HuH-7.5 (cell line): Measurements from ENCODE around the gene BAG5.
A peak's percentile ranks its signal among the peaks of the same experiment; 100 is the strongest.

Experiments used
- DNase-seq: peaks from one replicate; pipeline ENCODE4 v3.0.0; 2011; ENCODE audit warnings: low spot score

BAG5 gene

DNA sequence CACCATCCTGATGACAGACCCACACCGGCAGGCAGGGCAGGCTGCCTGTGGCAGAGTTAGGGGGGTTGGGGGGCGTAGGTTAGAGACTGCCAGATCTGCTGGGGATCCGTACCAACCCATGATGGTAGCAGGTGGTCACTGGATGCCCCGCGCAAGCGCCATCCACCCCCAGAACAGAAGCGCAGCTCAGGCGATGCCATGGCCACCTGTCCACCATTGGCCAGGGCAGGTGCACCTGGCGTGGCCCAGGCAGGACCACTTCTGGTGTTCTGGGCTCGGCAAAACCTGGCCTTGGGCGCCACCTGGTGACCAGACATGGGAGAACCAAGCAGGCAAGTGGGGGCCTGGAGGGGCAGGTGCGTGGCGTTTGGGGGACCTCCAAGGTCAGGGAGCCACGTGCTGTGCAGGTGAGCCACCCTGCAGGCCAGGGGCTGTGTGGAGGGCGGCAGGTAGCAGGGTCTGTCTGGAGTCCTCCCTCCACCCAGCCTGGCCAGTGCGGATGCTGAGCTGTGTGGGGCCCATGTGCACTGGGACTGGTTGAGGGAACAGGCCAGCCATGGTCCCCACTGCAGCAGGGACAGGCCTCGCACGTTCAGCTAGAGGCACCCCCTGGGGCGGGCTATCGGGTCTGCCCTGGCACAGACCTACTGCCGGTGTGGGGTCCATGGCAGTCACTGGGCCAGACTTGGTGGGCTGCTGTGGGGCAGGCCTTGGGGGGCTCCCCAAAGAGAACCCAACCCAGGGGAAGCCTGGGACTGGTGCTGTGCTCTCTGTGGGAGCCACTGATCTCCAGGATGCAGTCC lies 15.6 kb downstream of the BAG5 start:
- DNase-seq: peak; percentile 91

- no peak for DNase-seq
Observed at GRCh38 chr14:103545915-103546651, 16.4 kb downstream of the BAG5 start.

DNA sequence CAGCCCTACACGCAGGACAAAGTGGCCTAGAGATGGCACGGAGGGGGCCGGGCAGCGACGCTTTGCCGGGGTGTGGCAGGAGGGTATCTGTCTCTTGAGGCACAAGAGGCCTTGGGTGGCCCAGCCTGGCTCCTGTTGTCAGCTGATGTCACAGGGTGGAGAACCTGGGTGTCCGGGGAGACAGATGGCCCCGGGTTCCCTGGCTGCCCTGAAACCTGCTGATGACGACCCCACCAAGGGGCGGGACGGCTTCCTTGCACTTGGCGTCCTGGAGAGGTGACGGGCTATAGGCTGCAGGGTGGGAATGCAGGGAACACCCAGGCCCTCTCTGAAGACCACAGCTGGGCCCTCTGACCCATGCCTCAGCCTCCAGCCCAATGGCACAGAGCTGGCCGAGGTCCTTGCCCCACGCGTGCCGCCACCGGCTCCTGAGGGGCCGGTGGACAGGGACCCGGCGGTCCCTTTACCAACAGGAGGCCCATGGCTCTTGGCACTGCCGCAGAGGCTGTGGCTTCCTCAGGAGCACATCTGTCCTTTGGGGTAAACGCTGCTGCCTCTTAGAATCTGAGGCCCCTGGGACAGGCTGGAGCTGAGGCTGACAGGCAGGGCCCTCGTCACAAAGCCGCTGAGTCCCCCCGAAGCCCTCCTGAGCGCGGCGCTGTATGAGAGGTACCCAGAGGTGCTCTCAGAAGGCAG lies 17.1 kb downstream of the BAG5 start:
- DNase-seq: no peak

GRCh38 chr14:103544388-103545218 lies 17.9 kb downstream of the BAG5 start:
- no peak for DNase-seq

GRCh38 chr14:103543721-103544387 lies 18.6 kb downstream of the BAG5 start:
- DNase-seq: no peak

GRCh38 chr14:103543140-103543539 lies 19.3 kb downstream of the BAG5 start:
- no peak for DNase-seq

- no peak for DNase-seq
Observed at GRCh38 chr14:103542605-103543088, 19.8 kb downstream of the BAG5 start.

GRCh38 chr14:103541709-103542604 lies 20.5 kb downstream of the BAG5 start:
- no peak for DNase-seq

DNA sequence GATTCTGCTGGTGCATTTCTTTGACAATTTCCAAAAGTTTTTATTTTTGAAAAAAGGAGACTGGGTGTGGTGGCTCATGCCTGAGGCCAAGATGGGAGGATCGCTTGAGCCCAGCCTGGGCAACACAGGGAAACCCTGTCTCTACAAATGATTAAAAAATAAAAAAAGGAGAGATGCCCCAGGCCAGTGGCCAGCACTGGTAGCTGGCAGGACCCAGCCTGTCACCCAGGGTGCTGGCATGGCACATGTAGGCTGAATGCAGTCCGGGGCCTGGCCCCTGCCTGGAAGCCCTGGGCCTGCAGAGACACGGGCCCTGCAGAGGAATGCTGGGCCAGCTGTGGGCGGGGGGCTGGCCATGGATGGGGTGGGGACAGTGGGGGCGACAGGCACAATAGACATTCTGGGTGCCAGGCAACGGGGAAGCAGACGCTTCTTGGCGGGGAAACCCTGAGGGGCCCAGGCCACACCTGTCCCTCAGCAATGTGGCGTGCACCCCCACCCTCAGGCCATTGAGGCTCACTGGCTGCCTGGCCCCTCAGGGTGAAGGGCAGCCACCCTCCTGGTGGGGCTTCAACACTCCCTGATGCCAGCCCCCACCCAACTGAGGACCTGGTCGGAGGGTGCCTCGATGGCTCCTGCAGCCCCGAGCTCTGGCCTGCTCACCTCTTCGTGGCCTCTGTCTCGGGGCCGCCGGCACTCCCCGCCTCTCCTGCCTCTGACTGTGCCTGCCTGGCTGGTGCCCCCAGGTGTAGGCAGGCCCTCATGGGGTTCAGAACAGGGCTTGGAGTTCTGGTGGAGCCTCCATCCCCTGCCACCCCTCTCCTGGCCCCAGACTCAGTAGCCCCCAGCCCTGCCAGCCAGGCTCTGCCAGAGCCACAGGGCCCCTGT lies 21.4 kb downstream of the BAG5 start:
- no peak for DNase-seq

DNA sequence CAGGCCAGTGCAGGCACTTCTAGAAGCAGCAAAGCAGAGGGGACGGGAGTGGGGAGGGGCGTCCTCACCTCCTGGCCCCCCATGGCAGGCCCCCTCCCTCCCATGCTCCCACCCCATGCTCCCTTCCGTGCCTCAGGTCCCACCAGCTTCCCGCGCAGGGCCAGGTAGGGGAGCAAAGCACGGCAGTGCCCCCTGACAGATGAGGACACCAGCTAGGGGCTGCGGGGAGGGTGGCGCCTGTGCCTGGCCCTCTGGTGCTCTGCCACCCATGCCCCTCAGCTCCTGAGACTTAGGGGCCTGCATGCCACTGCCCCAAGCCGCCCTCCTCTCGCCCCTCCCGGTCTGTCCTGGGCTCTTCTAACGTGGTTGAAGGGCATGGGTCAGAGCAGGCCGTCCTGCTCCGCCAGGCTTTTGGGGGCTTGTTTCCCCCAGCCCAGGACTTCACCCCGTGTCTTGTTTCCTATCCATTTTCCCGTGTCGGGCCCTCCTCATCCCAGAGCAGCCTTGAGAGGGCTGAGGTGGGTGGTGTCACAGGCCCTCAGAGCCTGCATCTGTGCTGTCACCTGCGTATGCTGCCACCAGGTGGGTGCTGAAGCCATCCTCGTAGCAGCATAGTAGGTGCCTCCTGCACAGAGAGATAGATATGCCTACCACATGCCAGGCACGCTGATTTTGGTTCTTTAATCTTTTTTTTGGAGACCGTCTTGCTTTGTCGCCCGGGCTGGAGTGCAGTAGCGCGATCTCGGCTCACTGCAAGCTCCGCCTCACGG lies 23.2 kb downstream of the BAG5 start:
- DNase-seq: no peak

DNA sequence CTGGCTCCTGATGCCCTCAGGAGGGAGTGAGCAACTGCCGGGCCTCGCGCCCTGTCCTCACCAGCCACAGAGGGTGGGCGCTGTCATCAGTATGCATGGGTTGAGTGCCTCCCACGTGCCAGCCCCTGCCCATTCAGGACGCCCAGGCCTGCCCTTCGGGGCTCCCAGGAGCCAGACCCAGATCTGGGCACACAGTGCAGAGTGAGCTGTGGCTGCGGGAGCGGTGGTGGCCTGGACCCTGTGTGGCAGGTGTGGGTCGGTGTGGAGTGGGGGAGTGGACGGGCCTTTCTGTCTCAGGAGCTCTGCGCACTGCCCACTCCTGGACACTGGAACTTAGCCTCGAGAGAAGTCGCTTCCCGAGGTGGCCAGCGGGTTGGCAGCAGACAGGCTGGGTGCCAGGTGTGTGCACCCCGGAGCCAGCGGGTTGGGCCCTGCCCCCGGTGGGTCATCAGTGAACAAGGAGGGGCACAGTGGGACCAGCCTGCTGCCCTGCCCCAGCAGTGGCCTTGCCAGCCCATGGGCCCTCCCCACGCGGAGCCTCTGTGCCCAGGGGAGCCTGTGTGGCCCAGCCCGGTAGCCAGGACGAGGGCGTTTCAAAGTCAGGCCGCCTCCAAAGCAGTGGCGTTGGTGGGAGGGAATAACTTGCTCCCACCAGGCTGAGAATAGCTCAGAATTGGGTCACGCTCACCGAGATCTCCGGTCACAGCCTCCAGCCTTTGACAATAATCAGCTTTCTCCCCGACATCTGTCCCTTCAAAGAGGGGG lies 24.0 kb downstream of the BAG5 start:
- no peak for DNase-seq

DNA sequence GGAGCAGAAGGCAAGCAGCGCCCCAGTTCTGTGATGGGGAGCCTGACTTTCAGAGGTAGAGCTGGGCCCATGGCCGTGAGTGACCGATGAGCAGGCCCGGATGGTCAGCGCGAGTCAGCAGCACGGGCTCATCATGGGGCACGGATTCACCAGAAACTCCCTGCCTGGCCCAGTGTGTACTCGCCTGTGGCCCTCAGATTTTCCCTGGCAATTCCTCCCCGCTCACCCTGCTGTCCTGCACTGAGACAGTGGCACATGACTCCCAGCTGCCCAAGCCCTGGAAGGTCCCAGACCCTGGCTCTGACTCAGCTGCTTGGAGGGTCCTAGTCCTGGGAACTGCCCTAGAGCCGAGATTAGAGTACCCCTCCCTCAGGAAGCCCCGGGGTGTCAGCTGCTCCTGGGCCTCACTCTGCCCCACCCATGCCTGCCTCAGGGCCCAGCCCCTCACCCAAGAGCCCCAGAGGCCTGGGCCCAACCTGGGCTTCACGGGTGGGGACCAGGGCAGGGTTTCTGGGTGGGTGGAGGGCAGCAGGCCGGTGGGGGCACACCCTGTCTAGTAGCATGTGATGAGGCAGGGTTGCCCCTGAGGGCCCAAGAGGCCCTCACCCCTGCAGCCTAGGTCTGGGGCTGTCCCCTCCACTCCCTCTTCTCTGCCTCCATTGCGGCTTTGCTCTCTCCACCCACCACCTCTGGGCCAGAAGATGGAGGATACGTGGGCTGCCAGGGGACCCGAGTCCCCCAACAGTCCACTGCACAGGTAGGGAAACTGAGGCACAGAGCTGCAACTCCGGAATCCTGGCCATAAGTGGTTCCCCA lies 25.1 kb downstream of the BAG5 start:
- no peak for DNase-seq

GRCh38 chr14:103536693-103537092 lies 25.8 kb downstream of the BAG5 start:
- DNase-seq: no peak

- no peak for DNase-seq
Observed at GRCh38 chr14:103535891-103536565, 26.4 kb downstream of the BAG5 start.

DNA sequence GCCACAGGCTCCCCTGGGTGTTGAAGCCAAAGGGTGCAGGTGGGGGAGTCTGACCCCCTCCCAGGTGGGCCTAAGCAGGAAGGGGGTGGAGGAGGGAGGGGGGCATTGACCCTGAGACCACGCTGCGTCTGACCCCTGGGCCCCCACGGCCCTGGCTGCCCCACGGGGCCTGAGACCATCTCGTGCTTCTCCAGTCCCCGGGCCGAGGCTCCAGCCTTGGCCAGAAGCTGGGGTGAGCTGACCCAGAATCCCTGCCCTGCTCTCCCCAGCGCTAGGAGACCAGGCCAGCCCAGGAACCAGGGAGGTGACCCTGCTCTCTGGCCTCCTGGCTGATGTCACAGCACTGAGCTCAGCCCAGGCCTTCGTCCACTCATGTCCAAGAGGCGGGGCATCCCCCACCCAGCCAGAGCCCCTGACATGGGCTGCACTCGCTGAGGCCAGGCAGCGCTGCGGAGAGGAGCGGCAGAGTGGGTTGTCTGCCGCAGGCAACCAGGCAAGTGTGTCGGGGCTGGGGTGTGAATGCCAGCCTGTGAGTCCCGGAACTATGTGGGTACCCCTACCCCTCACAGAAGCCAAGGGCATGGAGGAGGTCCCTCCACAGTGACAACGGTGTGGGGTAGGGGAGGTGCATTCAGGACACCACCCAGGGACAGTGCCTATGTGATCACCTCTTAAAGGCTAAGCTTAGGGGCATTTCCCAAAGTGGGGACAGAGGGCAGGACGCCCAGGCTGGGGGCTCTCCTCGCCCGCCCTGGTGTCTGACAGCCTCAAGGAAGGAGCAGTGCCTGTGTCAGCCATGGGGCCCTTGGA lies 27.2 kb downstream of the BAG5 start:
- no peak for DNase-seq
